Measurements from ENCODE around the gene ECD.

The ECD gene

DNA sequence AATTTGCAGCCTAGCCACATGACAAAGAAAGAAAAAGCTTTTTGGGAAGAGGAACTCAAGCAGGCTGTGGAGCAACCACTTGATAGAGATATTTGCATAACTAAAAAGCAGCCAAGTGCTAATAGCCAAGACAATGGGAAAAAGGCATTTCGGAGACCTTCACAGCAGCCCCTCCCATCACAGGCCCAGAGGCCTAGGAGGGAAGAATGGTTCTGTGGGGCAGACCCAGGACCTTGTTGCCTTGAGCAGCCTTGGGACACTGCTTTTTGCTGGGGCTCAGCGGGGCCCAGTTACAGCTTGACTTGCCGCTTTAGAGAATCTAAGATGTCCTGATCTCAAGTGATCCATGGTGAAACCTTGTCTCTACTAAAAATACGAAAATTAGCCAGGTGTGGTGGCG is 38.6 kb upstream of the ECD start:
- no peak for DNase-seq (ENCODE audit: low read depth)
- no peak overlapping the region for H3K4me3 ChIP-seq (ENCODE audit: control insufficient read depth, low read depth, low read length)
- no peak for TF ChIP-seq CTCF (IDR thresholded peaks at IDR 0.05; ENCODE audit: control insufficient read depth, insufficient read depth, low read depth, low read length, missing control alignments)

- DNase-seq (ENCODE audit: low read depth) = no peak
- TF ChIP-seq CTCF (IDR thresholded peaks at IDR 0.05; ENCODE audit: control insufficient read depth, insufficient read depth, low read depth, low read length, missing control alignments) = no peak
- no peak overlapping the region for H3K4me3 ChIP-seq (ENCODE audit: control insufficient read depth, low read depth, low read length)
Observed at GRCh38 chr10:73205890-73206289, 38.1 kb upstream of the ECD start.

DNA sequence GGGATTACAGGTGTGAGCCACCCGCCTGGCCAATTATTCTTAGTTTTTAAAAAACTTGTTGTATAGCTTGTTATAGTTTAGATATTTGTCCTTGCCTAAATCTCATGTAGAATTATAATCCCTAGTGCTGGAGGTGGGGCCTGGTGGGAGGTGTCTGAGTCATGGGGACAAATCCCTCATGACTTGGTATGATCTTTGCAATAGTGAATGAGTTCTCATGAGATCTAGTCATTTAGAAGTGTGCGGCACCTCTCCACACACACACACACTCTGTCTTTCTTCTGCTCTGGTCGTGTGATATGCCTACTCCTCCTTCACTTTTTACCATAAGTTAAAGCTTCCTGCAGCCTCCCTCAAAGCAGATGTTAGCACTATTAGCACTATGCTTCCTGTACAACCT is 37.3 kb upstream of the ECD start:
- TF ChIP-seq CTCF (IDR thresholded peaks at IDR 0.05; ENCODE audit: control insufficient read depth, insufficient read depth, low read depth, low read length, missing control alignments) = no peak
- no peak for DNase-seq (ENCODE audit: low read depth)
- H3K4me3 ChIP-seq (ENCODE audit: control insufficient read depth, low read depth, low read length) = no peak overlapping the region

DNA sequence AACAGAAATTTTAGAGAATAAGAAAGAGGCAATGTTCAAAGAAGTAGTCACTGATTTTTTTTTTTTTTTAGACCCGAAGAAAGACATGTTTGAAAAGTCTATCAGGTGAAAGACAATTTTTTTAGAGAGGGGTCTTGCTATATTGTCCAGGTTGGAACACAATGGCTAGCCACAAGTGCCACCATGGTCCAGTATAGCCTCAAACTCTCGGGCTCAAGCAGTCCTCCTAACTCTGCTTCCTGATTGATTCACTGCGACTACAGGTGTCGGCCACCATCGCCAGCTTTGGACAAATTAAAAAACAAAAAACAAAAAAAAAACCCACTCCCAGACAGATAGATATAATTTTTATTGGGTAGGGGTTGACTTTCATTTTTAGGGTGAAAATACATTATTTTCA is 22.4 kb upstream of the ECD start:
- TF ChIP-seq CTCF (IDR thresholded peaks at IDR 0.05; ENCODE audit: control insufficient read depth, insufficient read depth, low read depth, low read length, missing control alignments) = no peak
- H3K4me3 ChIP-seq (ENCODE audit: control insufficient read depth, low read depth, low read length) = no peak overlapping the region
- DNase-seq (ENCODE audit: low read depth) = no peak

- no peak overlapping the region for H3K4me3 ChIP-seq (ENCODE audit: control insufficient read depth, low read depth, low read length)
- TF ChIP-seq CTCF (IDR thresholded peaks at IDR 0.05; ENCODE audit: control insufficient read depth, insufficient read depth, low read depth, low read length, missing control alignments) = no peak
- no peak for DNase-seq (ENCODE audit: low read depth)
Observed at GRCh38 chr10:73186266-73186665, 18.5 kb upstream of the ECD start.

GRCh38 chr10:73183667-73184281 is 16.0 kb upstream of the ECD start:
- no peak for TF ChIP-seq CTCF (IDR thresholded peaks at IDR 0.05; ENCODE audit: control insufficient read depth, insufficient read depth, low read depth, low read length, missing control alignments)
- peak; percentile 61 for DNase-seq (ENCODE audit: low read depth)
- no peak overlapping the region for H3K4me3 ChIP-seq (ENCODE audit: control insufficient read depth, low read depth, low read length)

DNA sequence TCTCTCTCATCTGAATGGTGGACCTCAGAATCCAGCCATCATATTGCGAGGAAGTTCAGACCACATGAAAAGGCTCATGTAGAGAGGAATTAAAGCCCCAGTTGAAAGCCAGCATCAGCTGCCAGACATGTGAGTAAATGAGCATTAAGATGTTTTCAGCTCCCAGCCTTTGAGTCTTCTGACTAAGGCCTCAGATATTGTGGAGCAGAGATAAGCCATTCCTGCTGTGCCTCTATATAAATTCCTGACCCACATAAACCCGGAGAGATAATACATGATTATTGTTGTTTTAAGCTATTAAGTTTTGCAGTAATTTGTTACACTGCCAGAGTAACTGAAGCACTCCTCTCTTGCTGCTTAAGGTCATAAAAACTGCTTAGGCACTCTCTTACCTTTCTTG is 14.8 kb upstream of the ECD start:
- TF ChIP-seq CTCF (IDR thresholded peaks at IDR 0.05; ENCODE audit: control insufficient read depth, insufficient read depth, low read depth, low read length, missing control alignments) = no peak
- H3K4me3 ChIP-seq (ENCODE audit: control insufficient read depth, low read depth, low read length) = no peak overlapping the region
- DNase-seq (ENCODE audit: low read depth) = peak; percentile 54

Data from AG09309 (cell line).